ENCODE data around the gene PDXK. TPM values are rescaled to one million over a fixed set of nuclear protein-coding genes. Genes with fewer than 3 reads are reported as not detected.
A peak's percentile ranks its signal among the peaks of the same experiment; 100 is the strongest.
"Not testable (repeated sequence)": the region's sequence is repeated elsewhere in the genome, so short reads cannot be mapped to it uniquely, and the experiment has no call there.

Gene PDXK
- total and polyA plus RNA-seq, 2 experiments from 2014 or later = 68.0 to 89.7 TPM

GRCh38 chr21:43707462-43707861, 11.5 kb upstream of the PDXK start:
- Histone ChIP-seq H3K79me2 (ENCODE audit: insufficient read depth) (no peaks in the 10 kb centered on the region), H3K4me3 (no peak overlapping the region), H2AFZ (no peak overlapping the region), H3K4me1 (ENCODE audit: insufficient read depth) (peaks cover 16% of the 10 kb centered on the region), H3K9me2 (ENCODE audit: insufficient read depth) (no peaks in the 10 kb centered on the region), H3K27me3 (replicated peaks; ENCODE audit: insufficient read depth) (no peaks in the 10 kb centered on the region), H3K4me2 (ENCODE audit: unreplicated experiment) (no peak overlapping the region), H3K9me3 (ENCODE audit: low read depth) (no peaks in the 10 kb centered on the region), H4K20me1 (ENCODE audit: insufficient read depth) (no peaks in the 10 kb centered on the region), H3K9ac (no peak overlapping the region), H3K27ac (no peak overlapping the region), H3F3A (ENCODE audit: insufficient read depth) (no peaks in the 10 kb centered on the region; the same call in 1 of the 2 replicates), H3K36me3 (ENCODE audit: low read depth) (no peaks in the 10 kb centered on the region)
- in situ Hi-C loops (cut with MboI) = no loop called here
- TF ChIP-seq EZH2 (IDR thresholded peaks at IDR 0.05; ENCODE audit: insufficient read depth, poor library complexity, severe bottlenecking) = no peak
- no peak for TF ChIP-seq EZH2phosphoT487 (IDR thresholded peaks at IDR 0.05; ENCODE audit: insufficient read depth, low read depth)
- 94% methylated on average over 9 of the region's 9 CpGs for WGBS, 2 experiments (ENCODE audit: low coverage in 1 of 2, low lambda C conversion rate in 2 of 2, missing lambda C conversion rate in 2 of 2)
- DNase-seq = no peak

- Histone ChIP-seq H3K9me3 (ENCODE audit: low read depth) (no peaks in the 10 kb centered on the region), H3K4me1 (ENCODE audit: insufficient read depth) (peaks cover 13% of the 10 kb centered on the region), H3K27me3 (replicated peaks; ENCODE audit: insufficient read depth) (no peaks in the 10 kb centered on the region), H3K9me2 (ENCODE audit: insufficient read depth) (no peaks in the 10 kb centered on the region), H3K4me3 (no peak overlapping the region), H2AFZ (no peak overlapping the region), H3K9ac (no peak overlapping the region), H3K79me2 (ENCODE audit: insufficient read depth) (no peaks in the 10 kb centered on the region), H3K36me3 (ENCODE audit: low read depth) (no peaks in the 10 kb centered on the region), H3K4me2 (ENCODE audit: unreplicated experiment) (no peak overlapping the region), H3K27ac (no peak overlapping the region), H3F3A (ENCODE audit: insufficient read depth) (no peaks in the 10 kb centered on the region; the same call in 1 of the 2 replicates), H4K20me1 (ENCODE audit: insufficient read depth) (no peaks in the 10 kb centered on the region)
- in situ Hi-C loops (cut with MboI) = no loop called here
- no peak for DNase-seq
- TF ChIP-seq EZH2phosphoT487 (IDR thresholded peaks at IDR 0.05; ENCODE audit: insufficient read depth, low read depth) (no peak), EZH2 (IDR thresholded peaks at IDR 0.05; ENCODE audit: insufficient read depth, poor library complexity, severe bottlenecking) (no peak)
- WGBS, 2 experiments (ENCODE audit: low coverage in 1 of 2, low lambda C conversion rate in 2 of 2, missing lambda C conversion rate in 2 of 2) = 88 to 89% methylated on average over 13 of the region's 13 CpGs
Measured at GRCh38 chr21:43708745-43709381, 10.1 kb upstream of the PDXK start.

GRCh38 chr21:43712268-43712942, 6.5 kb upstream of the PDXK start:
- H3K27ac ChIP-seq = peak overlapping the region; percentile 42

GRCh38 chr21:43713123-43713522, 5.8 kb upstream of the PDXK start:
- H3K36me3 ChIP-seq (ENCODE audit: low read depth); H3K4me3 ChIP-seq; H3K4me2 ChIP-seq (ENCODE audit: unreplicated experiment); H3K27me3 ChIP-seq (replicated peaks; ENCODE audit: insufficient read depth); H3K9me3 ChIP-seq (ENCODE audit: low read depth); H3K9ac ChIP-seq; H2AFZ ChIP-seq; in situ Hi-C loops (cut with MboI); H3K27ac ChIP-seq; H4K20me1 ChIP-seq (ENCODE audit: insufficient read depth); DNase-seq; H3K79me2 ChIP-seq (ENCODE audit: insufficient read depth); H3F3A ChIP-seq (ENCODE audit: insufficient read depth); H3K9me2 ChIP-seq (ENCODE audit: insufficient read depth): not testable (repeated sequence)
- WGBS, 2 experiments (ENCODE audit: low coverage in 1 of 2, low lambda C conversion rate in 2 of 2, missing lambda C conversion rate in 2 of 2) = 86 to 94% methylated on average over 6 of the region's 6 CpGs
- peaks cover 13% of the 10 kb centered on the region for H3K4me1 ChIP-seq (ENCODE audit: insufficient read depth)

More at GRCh38 chr21:43712268-43712942, 6.5 kb upstream of the PDXK start:
- Histone ChIP-seq H4K20me1 (ENCODE audit: insufficient read depth) (no peaks in the 10 kb centered on the region), H3K4me1 (ENCODE audit: insufficient read depth) (peaks cover 13% of the 10 kb centered on the region), H3K9me3 (ENCODE audit: low read depth) (no peaks in the 10 kb centered on the region), H3K36me3 (ENCODE audit: low read depth) (no peaks in the 10 kb centered on the region), H3K4me2 (ENCODE audit: unreplicated experiment) (peak overlapping the region; percentile 59), H3F3A (ENCODE audit: insufficient read depth) (peaks cover 3% of the 10 kb centered on the region), H3K4me3 (0 out of 2 replicates have a peak overlapping the region, but pooled peaks have one; percentile 17), H2AFZ (peak overlapping the region; percentile 31), H3K9ac (0 out of 2 replicates have a peak overlapping the region, but pooled peaks have one; percentile 5), H3K9me2 (ENCODE audit: insufficient read depth) (no peaks in the 10 kb centered on the region), H3K27me3 (replicated peaks; ENCODE audit: insufficient read depth) (no peaks in the 10 kb centered on the region), H3K79me2 (ENCODE audit: insufficient read depth) (no peaks in the 10 kb centered on the region)
- WGBS, 2 experiments (ENCODE audit: low coverage in 1 of 2, low lambda C conversion rate in 2 of 2, missing lambda C conversion rate in 2 of 2) = 46 to 50% methylated on average over 13 of the region's 13 CpGs
- in situ Hi-C loops (cut with MboI) = no loop called here
- DNase-seq = peak; percentile 78
- TF ChIP-seq EZH2phosphoT487 (IDR thresholded peaks at IDR 0.05; ENCODE audit: insufficient read depth, low read depth) = no peak
- no peak for TF ChIP-seq EZH2 (IDR thresholded peaks at IDR 0.05; ENCODE audit: insufficient read depth, poor library complexity, severe bottlenecking)

Data from GM23248 (cell line).